Activated CD4-positive, alpha-beta T cell treated with anti-CD3 and anti-CD28 coated beads, Interleukin-2, amount 50 U/mL, for 16 hours (primary cell): Measurements from ENCODE around the gene HNRNPUL1.

Source experiments
- DNase-seq: peaks from one replicate; pipeline ENCODE4 v3.0.0-alpha.2; 2020

HNRNPUL1 gene

GRCh38 chr19:41234512-41235168, 29.5 kb upstream of the HNRNPUL1 start:
- no peak for DNase-seq

- DNase-seq: no peak
These were observed 28.7 kb upstream of the HNRNPUL1 start for GRCh38 chr19:41235480-41235879.

- DNase-seq: no peak
These were observed 25.9 kb upstream of the HNRNPUL1 start for GRCh38 chr19:41238244-41238643.

GRCh38 chr19:41239363-41239762, 24.8 kb upstream of the HNRNPUL1 start:
- DNase-seq: no peak

- DNase-seq: no peak
These were observed 24.1 kb upstream of the HNRNPUL1 start for GRCh38 chr19:41239961-41240574.

- DNase-seq: no peak
These were observed 22.3 kb upstream of the HNRNPUL1 start for GRCh38 chr19:41241859-41242258.

GRCh38 chr19:41244117-41244516, 20.1 kb upstream of the HNRNPUL1 start:
- DNase-seq: no peak

GRCh38 chr19:41245843-41246242, 18.3 kb upstream of the HNRNPUL1 start:
- DNase-seq: no peak

GRCh38 chr19:41248895-41249294, 15.3 kb upstream of the HNRNPUL1 start:
- DNase-seq: no peak

GRCh38 chr19:41249707-41250423, 14.3 kb upstream of the HNRNPUL1 start:
- no peak for DNase-seq

GRCh38 chr19:41253660-41254059, 10.5 kb upstream of the HNRNPUL1 start:
- DNase-seq: no peak

GRCh38 chr19:41255171-41255570, 9.0 kb upstream of the HNRNPUL1 start:
- no peak for DNase-seq

GRCh38 chr19:41261474-41262190, 2.5 kb upstream of the HNRNPUL1 start:
- DNase-seq: no peak

GRCh38 chr19:41263042-41263849, 926 bp upstream of the HNRNPUL1 start:
- DNase-seq: peak; percentile 87

GRCh38 chr19:41264581-41265394, 616 bp downstream of the HNRNPUL1 start:
- DNase-seq: peak; percentile 67

GRCh38 chr19:41265395-41266153, 1.4 kb downstream of the HNRNPUL1 start:
- DNase-seq: no peak

- no peak for DNase-seq
These were observed 4.9 kb downstream of the HNRNPUL1 start for GRCh38 chr19:41269055-41269454.

GRCh38 chr19:41269571-41269970, 5.4 kb downstream of the HNRNPUL1 start:
- no peak for DNase-seq

- DNase-seq: no peak
These were observed 8.9 kb downstream of the HNRNPUL1 start for GRCh38 chr19:41273076-41273475.

- no peak for DNase-seq
These were observed 10.6 kb downstream of the HNRNPUL1 start for GRCh38 chr19:41274802-41275201.

GRCh38 chr19:41276231-41276630, 12.1 kb downstream of the HNRNPUL1 start:
- DNase-seq: no peak
